Brain microvascular endothelial cell (primary cell): ENCODE data around the gene DEFB129.

ENCODE experiments used
- DNase-seq: peaks from one replicate; pipeline ENCODE4 v3.0.0-alpha.2; 2020
- H3K27ac ChIP-seq: fragments of 250-450 bp; sonication (Bioruptor Pico); 2 replicates; pipeline ENCODE4 v1.5.1; 2020; ENCODE audit warnings: mild to moderate bottlenecking, moderate library complexity
- H3K27me3 ChIP-seq: fragments of 250-450 bp; sonication (Bioruptor Pico); replicated peaks from 2 replicates; pipeline ENCODE4 v1.5.1; 2020; ENCODE audit warnings: mild to moderate bottlenecking
- H3K36me3 ChIP-seq: fragments of 250-450 bp; sonication (Bioruptor Pico); replicated peaks from 2 replicates; pipeline ENCODE4 v1.5.1; 2020; ENCODE audit warnings: mild to moderate bottlenecking
- H3K4me3 ChIP-seq: 2 replicates; pipeline ENCODE4 v1.5.1; 2011; ENCODE audit warnings: low read depth, mild to moderate bottlenecking, control low read depth, low read length, moderate library complexity
- in situ Hi-C: cut with HindIII; loops from 2 replicates; pipeline ENCODE4 v1.10.0; 2017; ENCODE audit warnings: low sequenced_read_pairs, low pct_ligation_motif_present
- TF ChIP-seq, protein P1 (sequence below): IDR thresholded peaks from 2 replicates; pipeline ENCODE4 v1.5.1; 2011; ENCODE audit warnings: low read depth, mild to moderate bottlenecking, moderate library complexity, low read length, control low read depth, inconsistent platforms; ENCODE audit errors: missing control alignments

The DEFB129 gene

DNA sequence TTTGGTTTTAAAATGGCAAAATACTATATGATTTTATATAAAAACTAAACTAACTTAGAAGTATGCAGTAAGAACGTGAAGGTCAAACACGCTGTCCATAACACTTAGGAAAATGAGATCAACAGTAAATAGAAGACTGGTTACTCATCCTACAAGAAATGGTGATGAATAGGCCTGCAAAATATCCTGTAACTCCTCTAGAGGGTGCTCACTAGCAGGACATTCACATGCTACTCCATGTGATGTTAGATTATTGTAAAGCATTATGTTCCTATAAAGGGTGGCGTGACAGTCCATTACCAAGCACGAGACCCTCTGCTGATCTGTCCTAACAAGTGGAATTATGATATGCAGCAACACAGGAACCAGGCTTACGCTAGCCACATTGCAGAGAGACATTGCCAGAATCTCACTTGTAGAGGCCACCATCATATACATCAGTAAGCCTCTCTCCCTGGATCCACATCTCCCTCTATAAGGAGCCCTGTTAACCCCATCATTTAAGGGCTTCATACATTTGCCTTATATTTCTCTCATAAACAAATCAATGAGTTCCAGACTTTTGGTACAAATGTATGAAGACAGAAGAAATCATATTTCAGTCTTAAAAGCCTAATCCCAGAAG, 18.0 kb upstream of the DEFB129 start:
- TF ChIP-seq, protein P1, sequence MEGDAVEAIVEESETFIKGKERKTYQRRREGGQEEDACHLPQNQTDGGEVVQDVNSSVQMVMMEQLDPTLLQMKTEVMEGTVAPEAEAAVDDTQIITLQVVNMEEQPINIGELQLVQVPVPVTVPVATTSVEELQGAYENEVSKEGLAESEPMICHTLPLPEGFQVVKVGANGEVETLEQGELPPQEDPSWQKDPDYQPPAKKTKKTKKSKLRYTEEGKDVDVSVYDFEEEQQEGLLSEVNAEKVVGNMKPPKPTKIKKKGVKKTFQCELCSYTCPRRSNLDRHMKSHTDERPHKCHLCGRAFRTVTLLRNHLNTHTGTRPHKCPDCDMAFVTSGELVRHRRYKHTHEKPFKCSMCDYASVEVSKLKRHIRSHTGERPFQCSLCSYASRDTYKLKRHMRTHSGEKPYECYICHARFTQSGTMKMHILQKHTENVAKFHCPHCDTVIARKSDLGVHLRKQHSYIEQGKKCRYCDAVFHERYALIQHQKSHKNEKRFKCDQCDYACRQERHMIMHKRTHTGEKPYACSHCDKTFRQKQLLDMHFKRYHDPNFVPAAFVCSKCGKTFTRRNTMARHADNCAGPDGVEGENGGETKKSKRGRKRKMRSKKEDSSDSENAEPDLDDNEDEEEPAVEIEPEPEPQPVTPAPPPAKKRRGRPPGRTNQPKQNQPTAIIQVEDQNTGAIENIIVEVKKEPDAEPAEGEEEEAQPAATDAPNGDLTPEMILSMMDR: peak; percentile 68
- Histone ChIP-seq H3K27me3 (no peaks in the 10 kb centered on the region), H3K36me3 (no peaks in the 10 kb centered on the region), H3K4me3 (no peak overlapping the region), H3K27ac (no peak overlapping the region)
- peak; percentile 65 for DNase-seq
- in situ Hi-C loops: no loop called here

DNA sequence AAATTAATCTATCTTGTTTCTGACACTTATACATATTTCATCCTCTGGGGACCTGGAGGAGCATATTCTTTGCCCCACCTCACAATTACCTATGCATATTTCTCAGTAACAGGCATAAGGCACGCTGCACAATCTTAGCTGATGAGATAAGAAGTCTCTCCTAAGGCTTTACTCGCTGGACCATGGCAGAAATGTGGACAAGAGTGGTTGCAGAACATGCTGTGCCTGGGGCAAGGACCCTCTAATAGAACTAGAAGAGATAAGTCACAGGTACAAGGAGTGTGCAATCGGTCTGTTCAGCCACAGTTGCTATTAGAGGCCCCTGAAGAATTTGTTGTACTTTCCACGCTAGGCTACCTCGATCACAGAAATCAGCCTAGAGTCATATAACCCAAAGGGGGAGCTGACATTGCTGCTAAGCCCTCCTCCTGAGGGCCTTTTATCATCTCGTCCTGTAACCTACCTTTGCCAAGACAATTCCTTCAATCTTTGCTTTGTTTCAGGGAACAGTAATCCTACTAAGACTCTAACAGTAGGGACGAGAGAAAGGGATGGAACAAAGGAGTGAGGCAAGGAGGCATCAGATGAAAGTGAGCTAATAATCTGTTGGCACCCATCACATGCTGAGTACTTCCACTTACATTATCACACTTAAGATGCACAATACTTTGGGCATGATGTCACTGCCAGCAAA, 16.1 kb upstream of the DEFB129 start:
- H3K36me3 ChIP-seq: no peaks in the 10 kb centered on the region
- no peaks in the 10 kb centered on the region for H3K27me3 ChIP-seq
- in situ Hi-C loops: no loop called here
- H3K27ac ChIP-seq: no peak overlapping the region
- TF ChIP-seq, protein P1: no peak
- DNase-seq: no peak
- no peak overlapping the region for H3K4me3 ChIP-seq

DNA sequence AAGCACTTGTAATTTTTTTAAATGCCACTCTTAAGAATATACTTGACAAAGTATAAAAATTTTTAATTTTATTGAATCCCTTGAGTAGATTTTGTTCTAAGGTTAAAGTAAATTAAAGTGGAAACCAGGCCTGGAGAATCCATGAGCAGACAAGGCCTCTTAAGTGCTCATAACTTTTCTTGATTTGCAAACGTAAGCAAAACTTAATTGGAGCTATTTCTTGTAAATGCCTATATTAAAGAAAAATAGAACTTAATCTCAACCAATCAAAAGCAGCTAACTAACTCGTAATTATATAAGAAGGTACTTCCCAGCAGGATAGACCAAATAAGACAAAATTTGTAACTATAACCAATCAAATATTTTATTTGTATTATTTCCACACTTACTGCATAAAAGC, 12.7 kb upstream of the DEFB129 start:
- no peak overlapping the region for H3K4me3 ChIP-seq
- H3K27ac ChIP-seq: no peak overlapping the region
- no peak for DNase-seq
- H3K36me3 ChIP-seq: no peaks in the 10 kb centered on the region
- TF ChIP-seq, protein P1: no peak
- no peaks in the 10 kb centered on the region for H3K27me3 ChIP-seq
- in situ Hi-C loops: no loop called here

DNA sequence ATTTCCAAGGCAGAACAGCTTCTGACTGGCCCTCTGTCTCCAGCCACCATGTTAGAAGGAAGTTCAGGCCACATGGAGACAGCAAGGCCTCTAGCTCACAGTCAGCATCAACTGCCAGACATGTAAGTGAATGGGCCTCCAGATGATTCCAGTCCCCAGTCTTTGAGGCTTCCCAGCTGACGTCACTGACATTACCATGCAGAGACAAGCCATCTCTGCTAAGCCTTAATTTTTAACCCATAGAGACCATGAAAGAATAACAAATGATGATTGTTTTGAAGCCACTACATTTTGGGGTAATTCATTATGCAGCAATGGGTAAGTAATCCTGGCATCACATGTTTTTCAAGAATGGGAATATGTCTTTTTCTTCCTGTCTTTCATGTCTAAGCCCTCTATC, 11.3 kb upstream of the DEFB129 start:
- Histone ChIP-seq H3K27me3 (no peaks in the 10 kb centered on the region), H3K36me3 (no peaks in the 10 kb centered on the region), H3K27ac (no peak overlapping the region), H3K4me3 (no peak overlapping the region)
- TF ChIP-seq, protein P1: no peak
- in situ Hi-C loops: no loop called here
- DNase-seq: no peak

DNA sequence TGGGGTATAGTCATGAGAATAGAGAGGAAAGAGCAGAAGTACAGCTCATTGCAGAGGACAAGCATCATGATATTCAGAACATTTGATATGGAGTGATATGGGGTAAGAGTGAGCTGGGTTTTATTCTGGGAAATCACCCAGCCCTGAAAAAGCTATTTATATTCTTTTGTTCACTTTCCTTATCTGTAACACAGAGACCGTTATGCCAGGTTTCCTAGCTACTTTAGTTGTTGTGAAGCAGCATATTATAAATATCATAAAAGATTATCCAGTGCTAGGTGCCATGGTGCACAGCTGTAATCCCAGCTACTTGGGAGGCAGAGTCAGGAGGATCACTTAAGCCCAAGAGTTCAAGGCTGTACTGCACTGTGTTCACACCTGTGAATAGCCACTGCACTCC, 9.8 kb upstream of the DEFB129 start:
- no peak for DNase-seq
- TF ChIP-seq, protein P1: no peak
- Histone ChIP-seq H3K27me3 (no peaks in the 10 kb centered on the region), H3K27ac (no peak overlapping the region), H3K36me3 (no peaks in the 10 kb centered on the region), H3K4me3 (no peak overlapping the region)
- in situ Hi-C loops: no loop called here
